ENCODE results near the gene PTPRE.

DNA sequence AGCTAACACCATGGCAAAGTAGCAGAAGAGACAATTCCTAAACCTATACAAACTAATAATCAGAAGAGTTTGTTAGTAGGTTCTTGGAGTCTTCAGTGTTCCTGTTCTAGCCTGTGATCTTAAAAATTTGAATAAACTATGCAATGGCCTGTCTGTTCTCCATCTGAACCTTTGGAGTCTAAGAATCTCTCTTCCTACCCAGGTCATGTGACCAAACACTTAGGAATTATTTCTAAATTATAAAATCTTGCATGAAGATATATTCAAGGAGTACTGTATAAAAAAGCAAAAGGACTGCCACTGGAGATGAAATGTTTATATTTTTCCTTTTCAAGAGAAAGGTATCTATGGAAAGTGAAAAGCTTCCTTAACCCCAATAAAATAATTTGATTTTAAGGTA is 216.9 kb downstream of the PTPRE start:
- TF ChIP-seq, protein P1, sequence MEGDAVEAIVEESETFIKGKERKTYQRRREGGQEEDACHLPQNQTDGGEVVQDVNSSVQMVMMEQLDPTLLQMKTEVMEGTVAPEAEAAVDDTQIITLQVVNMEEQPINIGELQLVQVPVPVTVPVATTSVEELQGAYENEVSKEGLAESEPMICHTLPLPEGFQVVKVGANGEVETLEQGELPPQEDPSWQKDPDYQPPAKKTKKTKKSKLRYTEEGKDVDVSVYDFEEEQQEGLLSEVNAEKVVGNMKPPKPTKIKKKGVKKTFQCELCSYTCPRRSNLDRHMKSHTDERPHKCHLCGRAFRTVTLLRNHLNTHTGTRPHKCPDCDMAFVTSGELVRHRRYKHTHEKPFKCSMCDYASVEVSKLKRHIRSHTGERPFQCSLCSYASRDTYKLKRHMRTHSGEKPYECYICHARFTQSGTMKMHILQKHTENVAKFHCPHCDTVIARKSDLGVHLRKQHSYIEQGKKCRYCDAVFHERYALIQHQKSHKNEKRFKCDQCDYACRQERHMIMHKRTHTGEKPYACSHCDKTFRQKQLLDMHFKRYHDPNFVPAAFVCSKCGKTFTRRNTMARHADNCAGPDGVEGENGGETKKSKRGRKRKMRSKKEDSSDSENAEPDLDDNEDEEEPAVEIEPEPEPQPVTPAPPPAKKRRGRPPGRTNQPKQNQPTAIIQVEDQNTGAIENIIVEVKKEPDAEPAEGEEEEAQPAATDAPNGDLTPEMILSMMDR (IDR thresholded peaks at IDR 0.05; ENCODE audit: poor library complexity, severe bottlenecking), result no peak
- TF ChIP-seq SMC3 (conservative IDR thresholded peaks at IDR 0.05; ENCODE audit: poor library complexity) (no peak), POLR2AphosphoS5 (IDR thresholded peaks at IDR 0.05) (no peak)

Data from neural cell (in vitro differentiated cells).